ENCODE data around the gene SLC44A1.

Gene SLC44A1

DNA sequence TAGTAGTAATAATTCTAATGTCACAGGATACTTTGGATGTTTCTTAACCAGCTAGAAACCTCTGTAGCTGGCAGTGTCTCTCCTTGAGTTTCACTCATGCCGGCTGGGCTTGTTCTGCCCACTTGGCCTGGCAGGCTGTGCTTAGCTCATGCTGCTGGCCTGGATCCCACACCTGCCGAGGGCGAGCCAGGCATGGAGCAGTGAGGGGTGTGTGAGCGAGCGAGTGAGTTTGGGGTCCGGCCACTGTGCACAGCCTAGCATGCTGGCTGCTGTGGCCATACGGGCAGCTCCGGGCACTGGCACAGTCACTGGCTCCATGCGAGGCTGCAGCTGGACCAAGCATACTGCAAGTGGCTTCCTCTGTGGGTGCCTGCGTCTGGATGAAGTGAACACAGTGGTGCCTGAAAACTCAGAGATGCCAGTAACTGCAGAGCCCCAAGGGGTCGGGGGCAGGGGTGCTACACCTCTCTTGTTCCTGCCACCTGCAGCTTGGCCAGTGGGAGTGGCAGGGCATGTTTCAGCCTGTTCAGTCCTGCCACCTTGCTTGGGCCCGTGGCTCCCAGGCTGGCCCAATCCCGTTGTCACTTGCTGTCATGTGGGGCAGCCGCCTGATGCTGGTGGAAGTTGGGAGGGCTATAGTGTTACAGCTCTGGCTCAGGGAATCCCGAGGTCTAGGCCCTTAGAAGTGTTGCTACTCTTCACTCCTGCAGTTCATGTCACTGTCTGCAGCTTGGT is 213.3 kb downstream of the SLC44A1 start:
- DNase-seq (ENCODE audit: low read depth in 2 of 2, low spot score in 1 of 2), result no peak

DNA sequence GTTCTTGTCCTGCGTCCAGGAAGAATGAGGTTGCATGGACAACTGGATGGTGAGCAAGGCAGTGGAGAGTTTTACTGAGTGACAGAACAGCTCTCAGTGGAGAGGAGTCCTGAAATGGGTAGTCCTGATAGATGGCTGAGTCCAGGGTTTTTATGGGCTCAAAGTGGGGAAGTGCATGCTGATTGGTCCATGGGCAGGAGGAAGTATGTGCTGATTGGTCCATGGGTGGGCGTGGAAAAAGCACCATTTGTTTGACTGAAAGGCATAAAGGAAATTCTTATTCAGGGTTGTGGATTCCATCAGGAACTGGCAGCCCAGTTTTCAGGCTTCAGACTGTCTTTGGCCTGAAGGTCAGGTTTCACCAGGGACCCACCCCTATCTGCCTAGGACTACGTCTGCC is 214.0 kb downstream of the SLC44A1 start:
- DNase-seq (ENCODE audit: low read depth in 2 of 2, low spot score in 1 of 2), result no peak

DNA sequence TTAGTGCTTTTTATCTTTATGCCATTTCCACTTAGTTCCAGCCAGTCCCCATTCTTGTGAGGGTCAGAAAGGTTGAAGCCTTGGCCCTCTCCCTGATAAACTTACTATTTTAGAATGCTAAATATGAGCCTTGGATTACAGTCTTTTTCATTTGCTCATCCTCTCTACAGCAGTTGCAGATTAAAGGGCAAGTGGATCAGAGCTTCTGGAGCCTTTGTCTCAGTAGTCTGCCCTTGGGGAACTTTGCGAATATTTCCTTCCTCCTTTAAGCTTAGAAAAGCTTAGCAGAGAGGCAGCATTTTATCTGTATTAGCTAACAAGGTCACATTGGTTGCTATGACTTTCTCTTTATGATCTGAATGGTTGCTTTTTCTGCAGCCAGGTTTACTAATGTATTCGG is 214.9 kb downstream of the SLC44A1 start:
- DNase-seq (ENCODE audit: low read depth in 2 of 2, low spot score in 1 of 2), result no peak

DNA sequence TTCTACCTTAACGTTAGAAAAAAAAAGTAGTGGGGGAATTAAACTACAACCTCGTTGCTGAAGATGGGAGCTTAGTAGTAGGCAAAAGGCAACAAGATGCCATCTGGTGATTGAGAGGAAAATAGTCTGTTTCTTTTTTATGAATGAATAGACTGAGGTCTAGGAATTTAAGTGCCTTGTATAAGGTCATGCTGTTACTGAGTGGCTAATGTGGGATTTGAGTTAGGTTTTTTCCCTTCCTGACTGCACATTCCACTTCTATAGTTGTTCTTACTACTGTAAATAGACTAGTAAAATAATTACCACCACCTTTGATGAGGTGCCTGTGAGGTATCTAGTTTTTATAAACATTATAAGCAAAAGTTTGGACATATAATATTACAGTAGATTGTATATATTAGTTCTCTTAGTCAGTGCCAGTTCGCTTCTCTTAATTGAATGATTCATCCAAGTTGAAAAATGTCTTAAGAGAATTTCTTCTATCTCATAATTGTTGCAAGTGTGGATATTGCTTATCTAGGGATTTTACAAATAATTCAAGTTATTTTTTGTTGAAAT is 222.5 kb downstream of the SLC44A1 start:
- DNase-seq (ENCODE audit: low read depth in 2 of 2, low spot score in 1 of 2), result no peak

DNA sequence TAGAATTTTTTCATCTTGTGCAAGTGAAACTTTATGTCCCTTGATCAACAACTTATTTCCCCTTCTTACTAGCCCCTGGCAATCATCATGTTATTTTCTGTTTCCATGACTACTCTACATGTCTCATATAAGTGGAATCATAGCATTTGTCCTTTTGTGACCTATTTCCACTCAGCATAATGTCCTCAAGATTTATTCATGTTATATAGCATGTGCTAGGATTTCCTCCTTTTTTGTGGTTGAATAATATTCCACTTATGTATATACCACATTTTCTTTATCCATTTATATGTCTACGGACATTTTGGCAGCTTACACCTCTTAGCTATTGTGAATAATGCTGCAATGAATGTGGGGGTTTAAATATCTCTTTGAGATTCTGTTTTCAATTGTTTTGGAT is 224.4 kb downstream of the SLC44A1 start:
- DNase-seq (ENCODE audit: low read depth in 2 of 2, low spot score in 1 of 2), result no peak

DNA sequence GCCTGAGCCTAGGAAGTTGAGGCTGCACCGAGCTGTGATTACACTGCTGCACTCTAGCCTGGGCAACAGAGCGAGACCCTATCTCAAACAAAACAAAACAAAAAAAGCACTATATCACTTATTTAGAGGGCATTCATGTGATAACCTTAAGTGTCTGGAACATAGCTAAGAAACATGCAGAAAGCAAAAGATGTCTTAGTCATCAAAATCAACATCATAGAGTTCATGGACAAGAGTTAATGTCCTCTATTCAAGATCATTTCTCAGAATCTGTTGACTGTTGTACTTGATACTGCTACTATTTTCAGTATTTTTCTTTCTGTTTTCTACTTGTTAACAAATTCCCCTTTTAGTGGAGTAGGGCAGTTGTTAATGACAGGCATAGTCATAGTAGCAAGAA is 228.8 kb downstream of the SLC44A1 start:
- no peak for DNase-seq (ENCODE audit: low read depth in 2 of 2, low spot score in 1 of 2)

DNA sequence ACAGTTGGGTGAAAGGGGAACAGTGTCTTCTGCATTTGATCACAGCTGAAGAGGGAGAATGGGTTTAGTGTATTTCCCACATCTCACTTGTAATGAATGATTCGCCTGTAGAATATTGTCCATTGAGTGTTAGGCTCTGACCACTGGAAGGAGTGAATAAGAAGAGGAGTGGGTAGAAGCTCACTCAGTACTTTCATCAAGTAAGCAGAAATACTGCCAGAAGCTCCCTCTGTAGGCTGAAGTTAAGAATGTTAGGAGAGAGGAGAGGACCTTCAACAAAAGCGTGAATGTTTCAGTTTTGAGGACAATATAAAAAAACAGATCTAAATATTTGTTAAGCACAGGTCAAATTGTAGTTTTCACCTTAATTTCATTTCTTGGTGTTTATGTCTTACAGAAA is 230.9 kb downstream of the SLC44A1 start:
- no peak for DNase-seq (ENCODE audit: low read depth in 2 of 2, low spot score in 1 of 2)

DNA sequence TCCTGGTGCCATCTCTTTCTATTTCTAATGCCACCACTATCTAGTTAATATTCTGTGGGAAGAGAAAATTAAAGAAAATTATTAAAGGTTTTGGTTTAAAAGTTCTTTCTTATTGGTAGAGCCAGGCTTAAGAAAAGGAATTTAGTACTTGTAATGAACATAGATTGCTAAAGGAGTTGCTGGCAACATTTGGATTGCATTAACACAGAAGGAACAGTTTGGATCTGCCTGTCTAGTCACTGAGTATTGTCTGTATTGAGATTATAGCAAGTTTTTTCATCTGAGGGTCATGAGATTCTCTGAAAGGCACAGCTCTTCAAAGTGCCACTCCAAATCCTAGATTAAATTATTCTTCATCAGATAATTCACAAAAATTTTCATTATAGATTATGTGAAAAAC is 235.4 kb downstream of the SLC44A1 start:
- DNase-seq (ENCODE audit: low read depth in 2 of 2, low spot score in 1 of 2), result no peak

DNA sequence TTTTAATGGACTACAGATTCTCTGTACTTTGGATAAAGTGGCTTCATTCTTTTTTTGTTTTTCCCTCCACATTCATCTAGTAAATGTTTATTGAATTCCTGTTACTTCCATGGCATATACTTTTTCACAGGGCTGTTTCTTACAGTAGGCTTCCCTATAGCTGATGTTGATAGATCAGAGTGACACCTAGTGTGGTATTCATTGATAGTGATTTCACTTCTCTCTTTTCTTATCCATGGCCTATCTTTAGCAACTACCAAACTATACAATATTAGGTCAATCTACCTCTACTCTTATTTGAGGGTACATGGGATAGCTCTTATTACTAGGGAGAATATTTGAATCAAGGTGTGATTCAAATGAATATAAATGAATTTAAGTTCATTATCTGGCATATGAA is 239.2 kb downstream of the SLC44A1 start:
- DNase-seq (ENCODE audit: low read depth in 2 of 2, low spot score in 1 of 2), result no peak

DNA sequence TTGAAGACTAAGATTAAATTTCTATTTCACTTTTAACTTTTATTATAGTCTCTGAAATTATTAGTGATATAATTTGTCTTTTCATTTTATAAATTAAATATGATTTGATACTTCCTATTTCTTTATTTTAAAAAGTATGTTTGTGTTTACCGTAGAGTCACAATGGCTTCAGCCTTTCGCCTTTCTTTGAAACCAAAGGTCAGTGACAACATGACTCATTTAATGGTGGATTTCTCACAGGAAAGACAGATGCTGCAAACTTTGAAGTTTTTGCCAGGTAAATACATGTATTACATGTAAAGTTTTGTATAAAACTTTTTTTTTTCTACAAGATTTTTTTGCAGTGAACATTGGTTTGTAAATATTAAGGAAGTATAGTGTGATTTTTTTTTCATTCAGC is 239.8 kb downstream of the SLC44A1 start:
- no peak for DNase-seq (ENCODE audit: low read depth in 2 of 2, low spot score in 1 of 2)

DNA sequence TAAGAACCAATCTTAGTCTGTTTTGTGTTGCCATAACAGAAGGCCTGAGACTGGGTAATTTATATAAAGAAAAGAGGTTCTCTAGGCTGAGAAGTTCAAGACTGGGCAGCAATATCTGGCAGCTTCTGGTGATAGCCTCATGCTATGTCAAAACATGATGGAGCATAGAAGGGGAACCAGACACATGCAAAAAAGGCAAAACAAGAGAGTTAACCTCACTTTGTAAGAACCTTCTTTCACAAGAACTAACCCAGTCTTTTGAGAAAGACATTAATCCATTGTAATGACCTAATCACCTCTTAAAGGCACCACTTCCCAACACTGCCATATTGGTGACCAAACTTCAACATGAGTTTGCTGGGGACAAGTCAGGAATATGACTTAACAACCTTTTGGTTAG is 240.7 kb downstream of the SLC44A1 start:
- no peak for DNase-seq (ENCODE audit: low read depth in 2 of 2, low spot score in 1 of 2)
